Left ventricle myocardium inferior (tissue), 1 donor: ENCODE data around the gene IRX2. TPM values are rescaled to one million over a fixed set of nuclear protein-coding genes. Genes with fewer than 3 reads are reported as not detected.

Source experiments
- DNase-seq: peaks from one replicate; pipeline ENCODE4 v3.0.0-alpha.2; 2020
- H3K27ac ChIP-seq: fragments of 200-600 bp; replicated peaks from 2 replicates; pipeline ENCODE4 v1.8.0; 2021
- H3K27me3 ChIP-seq: fragments of 200-600 bp; 2 replicates; pipeline ENCODE4 v1.8.0; 2021; ENCODE audit warnings: low read depth
- H3K36me3 ChIP-seq: fragments of 200-600 bp; 2 replicates; pipeline ENCODE4 v1.8.0; 2021
- H3K4me1 ChIP-seq: fragments of 200-600 bp; 2 replicates; pipeline ENCODE4 v1.8.0; 2021
- H3K4me3 ChIP-seq: fragments of 200-600 bp; 2 replicates; pipeline ENCODE4 v1.8.0; 2021; ENCODE audit warnings: mild to moderate bottlenecking, moderate library complexity
- H3K9me3 ChIP-seq: fragments of 200-600 bp; replicated peaks from 2 replicates; pipeline ENCODE4 v1.8.0; 2021
- CTCF ChIP-seq: fragments of 200-600 bp; IDR thresholded peaks from 2 replicates; pipeline ENCODE4 v1.8.0; 2021; ENCODE audit warnings: antibody characterized with exemption, mild to moderate bottlenecking, borderline replicate concordance
- intact Hi-C: fragments of 100-400 bp; cut with micrococcal nuclease; formaldehyde crosslinking; loops from one replicate; pipeline ENCODE4 v1.11.0; 2022
- total RNA-seq: library from RNA; stranded (reverse); fragmentation: NEBNext Ultra II Directional; extraction: Animal tissue kit (Norgen Biotek cat#: 25700); gene quantifications from one replicate; pipeline ENCODE4 v1.2.1, GENCODE V29; 2021
- donor health status: DM: no; HTN: yes; CAD: no; lungs with severe emphysema.

Gene IRX2
- total RNA-seq, 1 donor from 2014 or later = 6.2 TPM

- intact Hi-C loops = no loop called here
- H3K27me3 ChIP-seq = peaks cover 92% of the 10 kb centered on the region
Measured at GRCh38 chr5:2724031-2724581, 27.4 kb downstream of the IRX2 start.

GRCh38 chr5:2722901-2723300 is 28.6 kb downstream of the IRX2 start:
- Histone ChIP-seq H3K36me3 (no peaks in the 10 kb centered on the region), H3K4me1 (no peaks in the 10 kb centered on the region), H3K4me3 (no peak overlapping the region), H3K9me3 (no peaks in the 10 kb centered on the region), H3K27ac (no peak overlapping the region), H3K27me3 (peaks cover 87% of the 10 kb centered on the region)
- intact Hi-C loops = no loop called here
- no peak for TF ChIP-seq CTCF
- no peak for DNase-seq

More at GRCh38 chr5:2724031-2724581, 27.4 kb downstream of the IRX2 start:
- no peak overlapping the region for H3K4me3 ChIP-seq
- no peaks in the 10 kb centered on the region for H3K4me1 ChIP-seq
- no peak overlapping the region for H3K27ac ChIP-seq
- no peaks in the 10 kb centered on the region for H3K36me3 ChIP-seq
- no peak for TF ChIP-seq CTCF
- no peak for DNase-seq
- H3K9me3 ChIP-seq = no peaks in the 10 kb centered on the region

DNA sequence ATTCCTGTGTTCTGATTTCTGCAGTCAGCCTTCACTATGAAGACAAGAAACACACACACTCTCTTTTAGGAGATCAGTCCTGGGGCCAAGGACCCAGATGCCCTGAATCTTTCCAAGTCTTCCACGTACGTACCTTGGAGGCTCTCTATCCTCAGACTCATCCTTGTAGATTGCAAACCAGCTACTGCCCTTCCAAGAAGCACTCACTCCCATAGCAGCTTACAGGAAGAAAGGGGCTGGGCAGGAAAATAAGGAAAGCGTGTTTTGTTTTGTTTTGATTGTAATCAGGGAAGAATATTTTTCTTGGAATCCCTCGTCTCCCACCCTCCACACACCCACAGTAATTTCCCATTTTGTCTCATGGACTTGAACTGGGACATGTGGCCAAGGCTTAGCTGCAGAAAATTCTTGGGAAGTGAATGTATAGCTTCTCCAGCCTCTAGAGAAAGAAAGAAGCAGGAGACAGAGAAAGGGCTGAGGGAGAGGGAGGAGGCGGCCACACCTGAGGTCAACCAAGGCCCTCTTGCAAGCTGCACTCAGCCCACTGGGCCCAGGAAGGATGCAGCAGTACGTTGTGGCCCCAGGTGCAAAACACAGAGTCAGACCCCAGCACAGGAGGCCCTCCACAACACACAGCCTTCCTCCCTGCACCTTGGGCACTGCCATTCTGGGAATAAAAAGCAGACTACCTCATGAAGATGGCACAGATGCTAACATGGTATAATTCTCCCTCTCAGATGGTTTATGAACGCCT is 29.9 kb downstream of the IRX2 start:
- Histone ChIP-seq H3K9me3 (no peaks in the 10 kb centered on the region), H3K4me3 (no peak overlapping the region), H3K27ac (no peak overlapping the region), H3K27me3 (peaks cover 81% of the 10 kb centered on the region), H3K4me1 (no peaks in the 10 kb centered on the region), H3K36me3 (no peaks in the 10 kb centered on the region)
- intact Hi-C loops = no loop called here
- TF ChIP-seq CTCF = no peak
- DNase-seq = no peak

DNA sequence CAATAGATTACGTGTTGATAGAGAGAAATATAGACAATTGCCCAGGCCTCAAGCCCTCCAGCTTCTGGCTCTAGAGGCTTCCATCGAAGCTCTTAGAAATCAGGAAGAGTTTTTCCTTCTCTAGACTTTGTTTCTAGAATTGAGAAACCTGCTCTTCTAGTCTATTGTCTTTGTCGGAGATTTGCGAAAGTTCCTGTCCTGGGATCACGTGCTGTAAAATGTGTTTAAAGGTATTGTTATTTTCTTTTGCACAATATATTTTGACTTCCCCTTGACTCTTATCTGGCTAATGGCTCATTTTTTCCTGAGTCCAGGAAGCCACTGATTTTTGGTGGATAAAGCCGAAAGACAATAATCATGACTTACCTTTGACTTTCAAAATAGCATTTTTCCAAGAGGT is 32.1 kb downstream of the IRX2 start:
- TF ChIP-seq CTCF = no peak
- H3K4me3 ChIP-seq = no peak overlapping the region
- intact Hi-C loops = no loop called here
- peaks cover 81% of the 10 kb centered on the region for H3K27me3 ChIP-seq
- no peaks in the 10 kb centered on the region for H3K4me1 ChIP-seq
- H3K9me3 ChIP-seq = no peaks in the 10 kb centered on the region
- no peaks in the 10 kb centered on the region for H3K36me3 ChIP-seq
- no peak for DNase-seq
- H3K27ac ChIP-seq = no peak overlapping the region

GRCh38 chr5:2718115-2718514 is 33.4 kb downstream of the IRX2 start:
- no peak for TF ChIP-seq CTCF
- H3K27me3 ChIP-seq = peaks cover 81% of the 10 kb centered on the region
- H3K36me3 ChIP-seq = no peaks in the 10 kb centered on the region
- H3K4me1 ChIP-seq = no peaks in the 10 kb centered on the region
- H3K4me3 ChIP-seq = no peak overlapping the region
- no peak for DNase-seq
- no peak overlapping the region for H3K27ac ChIP-seq
- intact Hi-C loops = no loop called here
- H3K9me3 ChIP-seq = no peaks in the 10 kb centered on the region
